ENCODE data around the gene CBLL1. TPM values are rescaled to one million over a fixed set of nuclear protein-coding genes. Genes with fewer than 3 reads are reported as not detected.

Gene CBLL1
- total and polyA plus RNA-seq, 2 of the 13 experiments (the other 11 are each of a cell fraction or from before 2014, with no cell fraction given) = 8.8 to 10.5 TPM

GRCh38 chr7:107779647-107780099 lies 35.7 kb downstream of the CBLL1 start (continued):
- TF ChIP-seq SP1 (IDR thresholded peaks at IDR 0.05) (no peak), SP1 (CRISPR knock-in tag; IDR thresholded peaks at IDR 0.05) (0 out of 2 replicates have a peak, but pooled peaks have one; percentile 31), ZNF615 (CRISPR knock-in tag; IDR thresholded peaks at IDR 0.05; ENCODE audit: borderline replicate concordance) (no peak), EHMT2 (IDR thresholded peaks at IDR 0.05; ENCODE audit: borderline replicate concordance, low read depth, low read length) (no peak; the same call in 1 of the 2 replicates), ZC3H4 (CRISPR knock-in tag; IDR thresholded peaks at IDR 0.05; ENCODE audit: borderline replicate concordance) (no peak), ZBTB38 (CRISPR knock-in tag; IDR thresholded peaks at IDR 0.05) (no peak), RAD51 (IDR thresholded peaks at IDR 0.05; ENCODE audit: borderline replicate concordance) (no peak), SMAD9 (CRISPR knock-in tag; IDR thresholded peaks at IDR 0.05) (no peak), TRIM24 (CRISPR knock-in tag; IDR thresholded peaks at IDR 0.05) (peak; percentile 91), ZNF446 (CRISPR knock-in tag; IDR thresholded peaks at IDR 0.05) (no peak), U2AF1 (optimal IDR thresholded peaks at IDR 0.05; ENCODE audit: low read depth, low read length) (no peak), FOSL2 (CRISPR knock-in tag; IDR thresholded peaks at IDR 0.05) (peak; percentile 88), CENPT (CRISPR knock-in tag; IDR thresholded peaks at IDR 0.05; ENCODE audit: low read depth) (no peak), GRHL1 (CRISPR knock-in tag; conservative IDR thresholded peaks at IDR 0.05) (no peak), FOXA3 (CRISPR knock-in tag; IDR thresholded peaks at IDR 0.05) (peak; percentile 96), FIP1L1 (IDR thresholded peaks at IDR 0.05; ENCODE audit: borderline replicate concordance, insufficient read depth, low read depth, low read length) (no peak), ZNF607 (CRISPR knock-in tag; IDR thresholded peaks at IDR 0.05; ENCODE audit: borderline replicate concordance) (peak; percentile 68; the same call in 1 of the 2 replicates), CCAR2 (optimal IDR thresholded peaks at IDR 0.05; ENCODE audit: low read depth, low read length) (no peak), POLR2AphosphoS5 (IDR thresholded peaks at IDR 0.05; ENCODE audit: low read depth, low read length) (no peak), KLF13 (CRISPR knock-in tag; IDR thresholded peaks at IDR 0.05) (no peak), IKZF1 (IDR thresholded peaks at IDR 0.05) (no peak), ZSCAN30 (CRISPR knock-in tag; IDR thresholded peaks at IDR 0.05) (no peak), REPIN1 (CRISPR knock-in tag; IDR thresholded peaks at IDR 0.05; ENCODE audit: borderline replicate concordance, low read depth) (peak; percentile 65), GPBP1L1 (CRISPR knock-in tag; IDR thresholded peaks at IDR 0.05) (no peak), TEAD2 (CRISPR knock-in tag; IDR thresholded peaks at IDR 0.05) (no peak)
- TF ChIP-seq, protein P1, sequence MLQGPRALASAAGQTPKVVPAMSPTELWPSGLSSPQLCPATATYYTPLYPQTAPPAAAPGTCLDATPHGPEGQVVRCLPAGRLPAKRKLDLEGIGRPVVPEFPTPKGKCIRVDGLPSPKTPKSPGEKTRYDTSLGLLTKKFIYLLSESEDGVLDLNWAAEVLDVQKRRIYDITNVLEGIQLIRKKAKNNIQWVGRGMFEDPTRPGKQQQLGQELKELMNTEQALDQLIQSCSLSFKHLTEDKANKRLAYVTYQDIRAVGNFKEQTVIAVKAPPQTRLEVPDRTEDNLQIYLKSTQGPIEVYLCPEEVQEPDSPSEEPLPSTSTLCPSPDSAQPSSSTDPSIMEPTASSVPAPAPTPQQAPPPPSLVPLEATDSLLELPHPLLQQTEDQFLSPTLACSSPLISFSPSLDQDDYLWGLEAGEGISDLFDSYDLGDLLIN (CRISPR knock-in tag; IDR thresholded peaks at IDR 0.05; ENCODE audit: borderline replicate concordance) = no peak
- TF ChIP-seq, protein P2, sequence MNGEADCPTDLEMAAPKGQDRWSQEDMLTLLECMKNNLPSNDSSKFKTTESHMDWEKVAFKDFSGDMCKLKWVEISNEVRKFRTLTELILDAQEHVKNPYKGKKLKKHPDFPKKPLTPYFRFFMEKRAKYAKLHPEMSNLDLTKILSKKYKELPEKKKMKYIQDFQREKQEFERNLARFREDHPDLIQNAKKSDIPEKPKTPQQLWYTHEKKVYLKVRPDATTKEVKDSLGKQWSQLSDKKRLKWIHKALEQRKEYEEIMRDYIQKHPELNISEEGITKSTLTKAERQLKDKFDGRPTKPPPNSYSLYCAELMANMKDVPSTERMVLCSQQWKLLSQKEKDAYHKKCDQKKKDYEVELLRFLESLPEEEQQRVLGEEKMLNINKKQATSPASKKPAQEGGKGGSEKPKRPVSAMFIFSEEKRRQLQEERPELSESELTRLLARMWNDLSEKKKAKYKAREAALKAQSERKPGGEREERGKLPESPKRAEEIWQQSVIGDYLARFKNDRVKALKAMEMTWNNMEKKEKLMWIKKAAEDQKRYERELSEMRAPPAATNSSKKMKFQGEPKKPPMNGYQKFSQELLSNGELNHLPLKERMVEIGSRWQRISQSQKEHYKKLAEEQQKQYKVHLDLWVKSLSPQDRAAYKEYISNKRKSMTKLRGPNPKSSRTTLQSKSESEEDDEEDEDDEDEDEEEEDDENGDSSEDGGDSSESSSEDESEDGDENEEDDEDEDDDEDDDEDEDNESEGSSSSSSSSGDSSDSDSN (CRISPR knock-in tag; IDR thresholded peaks at IDR 0.05) = no peak; the same call in 1 of the 2 replicates

Data from HepG2 (cell line).